ENCODE measurements around the gene SERPINA3. TPM values are rescaled to one million over a fixed set of nuclear protein-coding genes. Genes with fewer than 3 reads are reported as not detected.

The SERPINA3 gene
- total RNA-seq, 1 experiment from 2014 or later, result 0.17 TPM

DNA sequence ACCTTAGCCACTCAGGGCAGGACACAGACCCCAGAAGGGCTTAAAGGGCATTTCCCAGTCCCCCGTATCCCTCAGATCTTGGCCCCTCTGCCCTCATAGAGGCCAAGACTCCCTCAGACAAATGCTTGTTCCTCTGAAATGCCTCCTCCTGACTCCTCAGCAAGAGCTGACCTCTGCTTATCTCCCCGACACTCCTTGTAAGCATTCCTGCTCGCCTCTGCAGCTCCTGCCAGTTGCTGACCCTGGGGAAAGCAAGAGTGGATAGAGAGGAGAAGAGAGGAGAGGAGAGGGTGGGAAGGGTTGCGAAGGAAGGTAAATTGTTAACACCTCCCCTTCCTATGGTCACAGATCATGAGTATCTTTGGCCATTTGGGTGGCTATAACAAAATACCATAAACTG is 23.9 kb upstream of the SERPINA3 start:
- intact Hi-C loops (cut with micrococcal nuclease; ENCODE audit: unreplicated experiment), result no loop called here
- no peaks in the 10 kb centered on the region for H3K36me3 ChIP-seq (ENCODE audit: insufficient read depth, low read length, poor library complexity, severe bottlenecking)
- no peaks in the 10 kb centered on the region for H3K4me1 ChIP-seq (ENCODE audit: insufficient read depth, low read length, poor library complexity, severe bottlenecking)
- ChIA-PET POLR2A (ENCODE audit: low non-redundant PET) (no interaction called here), CTCF (no interaction called here)
- H3K27me3 ChIP-seq (replicated peaks; ENCODE audit: insufficient read depth, low read depth, low read length, poor library complexity), result no peaks in the 10 kb centered on the region
- no TSS peak for BruUV-seq (replicated peaks)
- H3K4me3 ChIP-seq (ENCODE audit: low read depth, low read length, poor library complexity, severe bottlenecking), result no peak overlapping the region
- H3K27ac ChIP-seq (ENCODE audit: low read depth, low read length, poor library complexity, severe bottlenecking), result no peak overlapping the region
- no peak for DNase-seq (ENCODE audit: low spot score)
- TF ChIP-seq, protein P1, sequence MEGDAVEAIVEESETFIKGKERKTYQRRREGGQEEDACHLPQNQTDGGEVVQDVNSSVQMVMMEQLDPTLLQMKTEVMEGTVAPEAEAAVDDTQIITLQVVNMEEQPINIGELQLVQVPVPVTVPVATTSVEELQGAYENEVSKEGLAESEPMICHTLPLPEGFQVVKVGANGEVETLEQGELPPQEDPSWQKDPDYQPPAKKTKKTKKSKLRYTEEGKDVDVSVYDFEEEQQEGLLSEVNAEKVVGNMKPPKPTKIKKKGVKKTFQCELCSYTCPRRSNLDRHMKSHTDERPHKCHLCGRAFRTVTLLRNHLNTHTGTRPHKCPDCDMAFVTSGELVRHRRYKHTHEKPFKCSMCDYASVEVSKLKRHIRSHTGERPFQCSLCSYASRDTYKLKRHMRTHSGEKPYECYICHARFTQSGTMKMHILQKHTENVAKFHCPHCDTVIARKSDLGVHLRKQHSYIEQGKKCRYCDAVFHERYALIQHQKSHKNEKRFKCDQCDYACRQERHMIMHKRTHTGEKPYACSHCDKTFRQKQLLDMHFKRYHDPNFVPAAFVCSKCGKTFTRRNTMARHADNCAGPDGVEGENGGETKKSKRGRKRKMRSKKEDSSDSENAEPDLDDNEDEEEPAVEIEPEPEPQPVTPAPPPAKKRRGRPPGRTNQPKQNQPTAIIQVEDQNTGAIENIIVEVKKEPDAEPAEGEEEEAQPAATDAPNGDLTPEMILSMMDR (conservative IDR thresholded peaks at IDR 0.05; ENCODE audit: low read depth, low read length), result no peak
- no peak for TF ChIP-seq EZH2 (IDR thresholded peaks at IDR 0.05; ENCODE audit: borderline replicate concordance, low read depth, low read length, poor library complexity, severe bottlenecking)
- no peaks in the 10 kb centered on the region for H3K9me3 ChIP-seq (ENCODE audit: low read depth, low read length, poor library complexity, severe bottlenecking)

DNA sequence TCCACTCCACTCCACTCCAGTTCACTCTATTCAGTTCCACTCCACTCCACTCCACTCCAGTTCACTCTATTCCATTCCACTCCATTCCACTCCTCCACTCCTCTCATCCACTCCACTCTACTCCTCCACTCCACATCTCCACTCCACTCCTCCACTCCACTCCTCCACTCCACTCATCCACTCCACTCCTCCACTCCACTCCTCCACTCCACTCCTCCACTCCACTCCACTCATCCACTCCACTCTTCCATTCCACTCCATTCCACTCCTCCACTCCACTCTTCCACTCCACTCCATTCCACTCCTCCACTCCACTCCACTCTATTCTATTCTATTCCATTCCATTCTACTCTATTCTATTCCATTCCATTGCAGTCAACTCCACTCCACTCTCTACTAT is 21.1 kb upstream of the SERPINA3 start:
- Histone ChIP-seq H3K27me3 (replicated peaks; ENCODE audit: insufficient read depth, low read depth, low read length, poor library complexity) (no peaks in the 10 kb centered on the region), H3K4me3 (ENCODE audit: low read depth, low read length, poor library complexity, severe bottlenecking) (no peak overlapping the region), H3K4me1 (ENCODE audit: insufficient read depth, low read length, poor library complexity, severe bottlenecking) (no peaks in the 10 kb centered on the region), H3K27ac (ENCODE audit: low read depth, low read length, poor library complexity, severe bottlenecking) (no peak overlapping the region), H3K9me3 (ENCODE audit: low read depth, low read length, poor library complexity, severe bottlenecking) (no peaks in the 10 kb centered on the region), H3K36me3 (ENCODE audit: insufficient read depth, low read length, poor library complexity, severe bottlenecking) (no peaks in the 10 kb centered on the region)
- BruUV-seq (replicated peaks), result no TSS peak
- no peak for DNase-seq (ENCODE audit: low spot score)
- TF ChIP-seq EZH2 (IDR thresholded peaks at IDR 0.05; ENCODE audit: borderline replicate concordance, low read depth, low read length, poor library complexity, severe bottlenecking), result no peak
- TF ChIP-seq, protein P1 (conservative IDR thresholded peaks at IDR 0.05; ENCODE audit: low read depth, low read length), result no peak
- intact Hi-C loops (cut with micrococcal nuclease; ENCODE audit: unreplicated experiment), result no loop called here
- ChIA-PET CTCF (no interaction called here), POLR2A (ENCODE audit: low non-redundant PET) (no interaction called here)

DNA sequence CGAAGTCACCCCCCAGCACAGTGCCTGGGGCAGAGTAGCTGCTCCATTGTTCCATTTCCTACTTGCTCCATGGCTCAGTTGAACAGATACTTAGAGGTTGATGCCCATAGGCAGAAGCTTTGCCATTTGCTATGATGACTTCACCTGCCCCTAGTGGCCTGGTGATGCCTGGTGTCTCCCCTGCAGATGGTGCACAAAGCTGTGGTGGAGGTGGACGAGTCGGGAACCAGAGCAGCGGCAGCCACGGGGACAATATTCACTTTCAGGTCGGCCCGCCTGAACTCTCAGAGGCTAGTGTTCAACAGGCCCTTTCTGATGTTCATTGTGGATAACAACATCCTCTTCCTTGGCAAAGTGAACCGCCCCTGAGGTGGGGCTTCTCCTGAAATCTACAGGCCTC is 20.3 kb upstream of the SERPINA3 start:
- Histone ChIP-seq H3K36me3 (ENCODE audit: insufficient read depth, low read length, poor library complexity, severe bottlenecking) (no peaks in the 10 kb centered on the region), H3K9me3 (ENCODE audit: low read depth, low read length, poor library complexity, severe bottlenecking) (no peaks in the 10 kb centered on the region), H3K4me1 (ENCODE audit: insufficient read depth, low read length, poor library complexity, severe bottlenecking) (no peaks in the 10 kb centered on the region), H3K27me3 (replicated peaks; ENCODE audit: insufficient read depth, low read depth, low read length, poor library complexity) (no peaks in the 10 kb centered on the region), H3K27ac (ENCODE audit: low read depth, low read length, poor library complexity, severe bottlenecking) (no peak overlapping the region), H3K4me3 (ENCODE audit: low read depth, low read length, poor library complexity, severe bottlenecking) (no peak overlapping the region)
- POLR2A ChIA-PET (ENCODE audit: low non-redundant PET), result no interaction called here
- TF ChIP-seq EZH2 (IDR thresholded peaks at IDR 0.05; ENCODE audit: borderline replicate concordance, low read depth, low read length, poor library complexity, severe bottlenecking), result no peak
- TF ChIP-seq, protein P1 (conservative IDR thresholded peaks at IDR 0.05; ENCODE audit: low read depth, low read length), result no peak
- no TSS peak for BruUV-seq (replicated peaks)
- no peak for DNase-seq (ENCODE audit: low spot score)
- intact Hi-C loops (cut with micrococcal nuclease; ENCODE audit: unreplicated experiment), result no loop called here
- CTCF ChIA-PET, result no interaction called here
